DLD1 (cell line): ENCODE measurements around the gene OIP5.
"Not testable (repeated sequence)": the region's sequence is repeated elsewhere in the genome, so short reads cannot be mapped to it uniquely, and the experiment has no call there.

Experiments
- in situ Hi-C: cut with HindIII; loops from 2 replicates; pipeline ENCODE4 v1.10.0; 2017; ENCODE audit warnings: low sequenced_read_pairs

OIP5 gene

GRCh38 chr15:41260924-41261323, 71.5 kb downstream of the OIP5 start:
- in situ Hi-C loops = not testable (repeated sequence)

- in situ Hi-C loops = no loop called here
These were observed 72.7 kb downstream of the OIP5 start for GRCh38 chr15:41259546-41260189.
